ENCODE measurements around the gene CWF19L1.

DNA sequence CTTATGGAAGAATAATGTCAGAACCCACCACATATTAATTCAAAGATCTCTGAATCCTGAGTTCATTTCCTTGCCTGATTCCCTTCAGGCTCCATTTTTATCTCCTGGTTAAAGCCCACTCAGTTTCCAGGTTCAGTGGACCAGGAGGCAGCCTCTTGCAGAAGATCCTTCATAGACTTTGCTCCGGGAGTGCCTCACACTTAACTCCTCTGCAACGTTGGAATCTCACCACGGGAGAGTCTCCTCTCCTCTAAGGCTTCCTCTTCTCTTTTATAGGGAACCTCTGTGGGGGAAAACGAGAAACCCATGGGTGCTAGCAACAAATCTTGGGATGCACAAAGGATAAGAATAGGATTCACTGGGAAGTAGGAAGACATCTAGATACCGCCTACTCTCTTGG, 20.8 kb upstream of the CWF19L1 start:
- TF ChIP-seq EP300 (conservative IDR thresholded peaks at IDR 0.05; ENCODE audit: poor library complexity, severe bottlenecking) (no peak), MXI1 (conservative IDR thresholded peaks at IDR 0.05; ENCODE audit: poor library complexity, severe bottlenecking) (no peak), EZH2 (IDR thresholded peaks at IDR 0.05; ENCODE audit: borderline replicate concordance, insufficient read depth, low read length, poor library complexity, severe bottlenecking) (no peak)
- TF ChIP-seq, protein P1, sequence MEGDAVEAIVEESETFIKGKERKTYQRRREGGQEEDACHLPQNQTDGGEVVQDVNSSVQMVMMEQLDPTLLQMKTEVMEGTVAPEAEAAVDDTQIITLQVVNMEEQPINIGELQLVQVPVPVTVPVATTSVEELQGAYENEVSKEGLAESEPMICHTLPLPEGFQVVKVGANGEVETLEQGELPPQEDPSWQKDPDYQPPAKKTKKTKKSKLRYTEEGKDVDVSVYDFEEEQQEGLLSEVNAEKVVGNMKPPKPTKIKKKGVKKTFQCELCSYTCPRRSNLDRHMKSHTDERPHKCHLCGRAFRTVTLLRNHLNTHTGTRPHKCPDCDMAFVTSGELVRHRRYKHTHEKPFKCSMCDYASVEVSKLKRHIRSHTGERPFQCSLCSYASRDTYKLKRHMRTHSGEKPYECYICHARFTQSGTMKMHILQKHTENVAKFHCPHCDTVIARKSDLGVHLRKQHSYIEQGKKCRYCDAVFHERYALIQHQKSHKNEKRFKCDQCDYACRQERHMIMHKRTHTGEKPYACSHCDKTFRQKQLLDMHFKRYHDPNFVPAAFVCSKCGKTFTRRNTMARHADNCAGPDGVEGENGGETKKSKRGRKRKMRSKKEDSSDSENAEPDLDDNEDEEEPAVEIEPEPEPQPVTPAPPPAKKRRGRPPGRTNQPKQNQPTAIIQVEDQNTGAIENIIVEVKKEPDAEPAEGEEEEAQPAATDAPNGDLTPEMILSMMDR (IDR thresholded peaks at IDR 0.05; ENCODE audit: poor library complexity, severe bottlenecking) = no peak
